ENCODE measurements around the gene GRM8.

Gene GRM8

GRCh38 chr7:127146746-127147536 lies 105.8 kb downstream of the GRM8 start:
- no peak for DNase-seq

DNA sequence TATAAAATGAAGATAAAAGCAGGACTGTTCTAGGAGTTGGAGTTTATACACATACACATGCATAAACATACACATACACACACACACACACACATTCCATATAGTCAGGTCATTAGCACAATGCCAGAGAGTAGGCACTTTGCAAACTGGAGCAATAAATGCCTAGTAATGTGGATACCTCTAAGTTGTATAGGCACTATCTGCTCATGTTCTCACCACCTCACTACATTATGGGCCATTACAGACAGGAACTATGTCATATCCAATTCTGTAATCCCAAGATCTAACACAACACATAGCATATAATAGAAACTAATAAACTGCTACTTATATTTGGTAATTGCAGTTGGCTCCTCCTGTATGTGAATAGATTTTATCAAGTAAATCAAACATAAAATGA lies 115.6 kb downstream of the GRM8 start:
- DNase-seq, result no peak

DNA sequence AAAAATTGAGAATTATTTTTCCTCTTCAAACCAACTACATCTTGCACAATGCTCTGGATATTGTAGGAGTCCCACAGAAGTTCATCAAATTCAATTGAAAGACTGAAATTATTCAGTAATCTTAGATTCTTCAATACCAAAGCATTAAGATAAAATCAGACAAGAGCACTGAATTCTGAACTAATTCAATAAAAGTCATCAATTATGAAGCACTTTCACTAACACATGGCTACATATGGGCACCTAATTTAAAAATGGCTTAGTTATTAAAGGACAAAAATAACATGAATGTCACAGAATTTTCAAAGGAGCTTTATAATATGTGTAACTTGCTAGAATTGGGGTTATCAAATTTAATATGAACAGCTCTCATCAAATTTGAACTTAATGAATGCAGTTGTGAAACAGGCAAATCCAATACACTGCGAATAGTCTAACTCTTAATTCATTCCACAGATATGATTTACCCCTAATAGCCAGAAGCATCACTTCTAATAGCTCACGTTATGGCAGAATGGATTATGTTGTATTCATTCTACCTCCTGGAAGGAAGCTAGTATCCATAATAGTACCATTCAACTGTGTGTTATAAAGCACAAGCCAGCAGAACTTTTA lies 116.8 kb downstream of the GRM8 start:
- DNase-seq, result no peak

DNA sequence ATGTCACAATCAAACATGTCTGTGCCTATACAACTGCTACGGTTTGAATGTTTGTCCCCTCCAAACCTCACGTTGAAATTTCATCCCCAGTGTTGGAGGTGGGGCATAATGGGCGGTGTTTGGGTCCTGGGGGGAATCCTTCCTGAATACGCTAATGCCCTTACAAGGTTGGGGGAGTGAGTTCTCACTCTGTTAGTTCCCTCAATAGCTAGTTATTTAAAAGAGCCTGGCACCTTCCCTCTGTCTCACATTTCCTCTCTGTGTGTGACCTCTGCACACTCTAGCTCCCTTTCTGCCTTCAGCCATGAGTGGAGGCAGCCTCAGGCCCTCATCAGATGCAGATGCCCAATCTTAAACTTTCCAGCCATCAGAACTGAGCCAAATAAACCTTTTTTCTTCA lies 129.5 kb downstream of the GRM8 start:
- no peak for DNase-seq

GRCh38 chr7:127119517-127119916 lies 133.2 kb downstream of the GRM8 start:
- no peak for DNase-seq

- no peak for DNase-seq
Observed at GRCh38 chr7:127114742-127115265, 137.9 kb downstream of the GRM8 start.

DNA sequence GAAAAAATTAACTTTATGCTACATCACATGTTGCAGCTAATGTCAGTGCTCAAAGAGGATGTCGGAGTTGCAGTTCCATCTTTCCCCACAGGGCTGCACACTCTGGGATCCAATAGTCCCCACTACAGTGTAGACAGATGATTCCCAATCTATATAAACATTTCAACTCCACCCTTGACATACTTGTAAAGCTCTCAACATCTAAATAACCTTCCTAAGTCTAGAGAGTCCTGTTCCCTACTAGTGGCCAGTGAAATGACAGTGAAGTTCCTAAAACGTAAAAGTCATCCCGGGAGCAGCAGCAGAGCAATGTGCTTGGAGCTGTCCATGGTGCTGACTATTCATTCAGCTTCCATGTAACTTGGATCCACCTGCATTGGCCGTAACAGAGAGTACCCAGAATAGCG lies 145.1 kb downstream of the GRM8 start:
- no peak for DNase-seq

GRCh38 chr7:127093340-127093739 lies 159.4 kb downstream of the GRM8 start:
- no peak for DNase-seq

GRCh38 chr7:127091620-127092019 lies 161.1 kb downstream of the GRM8 start:
- peak; percentile 6 for DNase-seq

DNA sequence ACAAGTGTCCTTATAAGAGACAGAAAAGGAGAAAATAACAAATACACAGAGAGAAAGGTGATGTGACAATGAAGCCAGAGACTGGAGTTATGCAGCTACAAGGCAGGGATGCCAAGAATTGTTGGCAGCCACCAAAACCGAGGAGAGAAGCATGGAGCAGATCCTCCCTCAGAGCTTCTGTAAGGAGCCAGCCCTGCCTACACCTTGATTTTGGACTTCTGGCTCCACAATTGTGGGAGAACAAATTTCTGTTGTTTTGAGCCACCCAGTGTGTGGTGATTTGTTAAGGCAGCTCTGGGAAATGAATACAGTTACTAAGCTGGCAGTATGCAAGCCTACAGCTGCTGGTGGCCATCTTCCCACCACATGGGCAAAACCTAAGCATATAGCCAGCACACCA lies 163.6 kb downstream of the GRM8 start:
- DNase-seq, result no peak

GRCh38 chr7:127081539-127081938 lies 171.2 kb downstream of the GRM8 start:
- no peak for DNase-seq

- DNase-seq, result no peak
Observed at GRCh38 chr7:127080576-127080975, 172.2 kb downstream of the GRM8 start.

GRCh38 chr7:127066974-127067373 lies 185.8 kb downstream of the GRM8 start:
- no peak for DNase-seq

- no peak for DNase-seq
Observed at GRCh38 chr7:127059475-127059874, 193.3 kb downstream of the GRM8 start.

GRCh38 chr7:127057918-127058317 lies 194.8 kb downstream of the GRM8 start:
- DNase-seq, result no peak

DNA sequence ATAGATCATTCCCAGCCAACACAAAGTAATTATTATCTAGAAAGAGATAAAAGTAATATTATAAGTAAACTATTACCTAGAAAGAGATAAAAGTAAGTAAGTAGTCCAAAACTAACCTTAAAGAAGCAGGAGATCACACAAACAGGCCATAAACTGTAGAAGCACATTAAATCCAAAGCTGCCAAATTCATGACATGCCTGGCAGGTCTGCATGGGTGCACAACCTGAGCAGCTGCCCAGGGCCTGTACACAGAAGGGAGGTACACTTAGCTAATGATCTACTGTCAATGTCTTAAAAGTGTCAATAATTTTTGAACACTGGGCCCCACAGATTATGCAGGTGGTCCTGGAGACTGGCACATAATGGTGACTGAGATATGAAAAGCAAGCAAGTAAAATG lies 196.5 kb downstream of the GRM8 start:
- no peak for DNase-seq

GRCh38 chr7:127047521-127047920 lies 205.2 kb downstream of the GRM8 start:
- no peak for DNase-seq

GRCh38 chr7:127041689-127042452 lies 210.9 kb downstream of the GRM8 start:
- DNase-seq, result no peak

- DNase-seq, result no peak
Observed at GRCh38 chr7:127040042-127040441, 212.7 kb downstream of the GRM8 start.

DNA sequence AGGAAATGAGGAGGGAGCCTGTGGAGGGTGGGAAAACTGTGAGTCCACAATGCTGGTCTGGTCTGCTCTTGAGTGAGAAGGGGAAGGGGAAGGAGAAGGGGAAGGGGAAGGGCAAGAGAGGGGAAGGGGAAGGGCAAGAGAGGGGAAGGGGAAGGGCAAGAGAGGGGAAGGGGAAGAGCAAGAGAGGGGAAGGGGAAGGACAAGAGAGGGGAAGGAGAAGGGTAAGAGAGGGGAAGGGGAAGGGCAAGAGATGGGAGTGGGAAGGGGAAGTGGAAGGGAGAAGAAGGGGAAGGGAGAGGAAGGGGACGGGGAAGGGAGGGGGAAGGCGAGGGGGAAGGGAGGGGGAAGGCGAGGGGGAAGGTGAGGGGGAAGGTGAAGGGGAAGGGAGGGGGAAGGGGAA lies 213.2 kb downstream of the GRM8 start:
- DNase-seq, result no peak

DNA sequence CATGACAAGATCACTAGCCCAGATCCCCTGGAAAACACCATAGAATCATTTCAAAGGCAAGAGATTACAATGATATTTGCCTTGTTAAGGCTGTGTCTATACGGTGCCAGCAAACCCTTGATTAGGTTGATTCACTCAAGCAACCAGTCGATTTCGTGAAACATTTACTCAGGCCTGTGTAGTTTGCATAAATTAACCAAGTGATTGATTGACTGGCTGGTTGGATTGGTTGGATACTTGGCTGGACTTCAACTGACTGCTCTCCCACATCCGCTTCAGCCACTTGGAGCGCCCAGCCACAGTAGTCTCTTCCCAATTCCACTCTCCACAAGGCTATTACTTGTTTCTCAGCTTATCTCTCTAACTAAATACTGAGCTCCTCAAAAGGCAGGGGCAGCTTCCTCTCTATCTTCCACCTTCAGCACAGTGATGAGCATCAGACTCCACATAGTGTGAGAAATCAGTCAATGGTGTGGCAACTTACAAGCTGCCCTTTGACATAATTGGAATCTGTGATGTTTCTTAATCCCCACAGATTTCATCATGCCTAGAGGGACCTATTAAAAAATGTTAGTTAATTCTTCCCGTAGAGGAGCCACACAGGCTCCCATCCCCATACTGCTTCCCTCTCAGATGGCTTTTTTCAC lies 217.4 kb downstream of the GRM8 start:
- DNase-seq, result no peak

- no peak for DNase-seq
Observed at GRCh38 chr7:127034186-127034806, 218.4 kb downstream of the GRM8 start.

DNA sequence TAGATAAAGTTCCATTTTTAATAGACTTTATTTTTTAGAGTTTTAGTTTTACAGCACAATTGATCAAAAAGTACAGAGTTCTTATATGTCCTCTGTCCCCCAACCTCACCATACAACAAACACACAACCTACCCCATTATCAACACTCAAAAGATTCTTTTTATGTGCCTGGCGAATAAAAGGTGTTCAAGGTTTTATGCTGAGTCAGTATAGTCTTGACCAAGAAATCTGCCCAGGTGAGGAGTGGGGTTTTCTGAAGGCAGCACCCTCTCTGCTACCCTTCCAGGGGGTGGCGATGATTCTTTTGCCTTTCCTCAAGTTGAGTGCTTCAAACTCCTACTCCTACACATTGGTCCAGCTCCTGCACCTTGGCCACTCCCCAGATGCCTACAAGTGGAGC lies 222.9 kb downstream of the GRM8 start:
- no peak for DNase-seq
